ENCODE data around the gene SNU13. TPM values are rescaled to one million over a fixed set of nuclear protein-coding genes. Genes with fewer than 3 reads are reported as not detected.

Gene SNU13
- total and polyA plus RNA-seq, 2 donors (not counting 1 experiment from before 2014, with no cell fraction given): 99.0 to 114 TPM

DNA sequence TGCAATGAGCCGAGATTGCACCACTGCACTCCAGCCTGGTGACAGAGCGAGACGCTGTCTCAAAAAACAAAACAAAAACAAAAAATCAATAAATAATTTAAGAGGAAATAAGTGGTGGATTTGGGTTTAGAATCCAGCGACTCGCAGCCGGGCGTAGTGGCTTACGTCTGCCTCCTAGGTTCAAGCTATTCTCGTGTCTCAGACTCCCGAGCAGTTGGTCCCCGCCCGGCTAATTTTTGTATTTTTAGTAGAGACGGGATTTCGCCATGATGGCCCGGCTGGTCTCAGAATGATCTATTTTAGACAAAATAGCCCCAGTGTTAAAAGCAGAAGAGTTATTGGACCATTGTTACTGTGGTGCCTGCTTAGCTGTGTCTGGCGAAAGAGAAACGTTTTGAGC, 29.8 kb downstream of the SNU13 start:
- ChIA-PET POLR2A (no interaction called here), CTCF (no interaction called here)
- H3K4me3 Mint-ChIP-seq: no peak overlapping the region

DNA sequence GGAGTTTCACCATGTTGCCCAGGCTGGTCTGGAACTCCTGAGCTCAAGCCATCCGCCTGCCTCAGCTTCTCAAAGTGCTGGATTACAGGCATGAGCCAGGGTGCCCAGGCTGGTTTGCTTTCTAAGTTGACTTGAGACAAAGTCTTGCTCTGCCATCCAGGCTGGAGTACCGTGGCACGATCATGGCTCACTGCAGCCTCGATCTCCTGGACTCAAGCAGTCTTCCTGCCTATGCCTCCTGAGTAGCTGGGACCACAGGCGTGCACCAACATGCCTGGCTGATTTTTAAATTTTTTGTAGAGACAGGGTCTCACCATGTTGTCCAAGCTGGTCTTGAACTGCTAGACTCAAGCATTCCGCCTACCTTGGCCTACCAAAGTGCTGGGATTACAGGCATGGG, 31.0 kb downstream of the SNU13 start:
- H3K9me3 Mint-ChIP-seq (ENCODE audit: insufficient read depth): no peaks in the 10 kb centered on the region
- no peak overlapping the region for H3K27ac Mint-ChIP-seq
- no peaks in the 10 kb centered on the region for H3K27me3 Mint-ChIP-seq
- H3K4me3 ChIP-seq (ENCODE audit: control extremely low read depth in 1 of 5, extremely low read depth in 1 of 5, insufficient read depth in 1 of 5, low read depth in 2 of 5, low read length in 4 of 5): no peak overlapping the region
- no peak for ATAC-seq (ENCODE audit: low read depth)
- H3K36me3 ChIP-seq (replicated peaks in 1 of 2; ENCODE audit: control extremely low read depth in 1 of 2, control insufficient read depth in 1 of 2, extremely low read depth in 1 of 2, insufficient read depth in 2 of 2, low read length in 1 of 2): peaks cover 3 to 90% of the 10 kb centered on the region in 2 experiments
- peaks cover 5% of the 10 kb centered on the region for H3K79me2 ChIP-seq (ENCODE audit: control insufficient read depth, insufficient read depth, low read length)
- peaks cover 12% of the 10 kb centered on the region for H4K20me1 ChIP-seq (ENCODE audit: control insufficient read depth, insufficient read depth, low read length, poor library complexity, severe bottlenecking)
- H3K27me3 ChIP-seq (replicated peaks in 1 of 4; ENCODE audit: control extremely low read depth in 1 of 4, control insufficient read depth in 3 of 4, insufficient read depth in 4 of 4, low read length in 3 of 4): no peaks in the 10 kb centered on the region
- no peak for TF ChIP-seq EZH2 (IDR thresholded peaks at IDR 0.05; ENCODE audit: borderline replicate concordance, insufficient read depth, low read depth, low read length, poor library complexity, severe bottlenecking)
- TF ChIP-seq, protein P1, sequence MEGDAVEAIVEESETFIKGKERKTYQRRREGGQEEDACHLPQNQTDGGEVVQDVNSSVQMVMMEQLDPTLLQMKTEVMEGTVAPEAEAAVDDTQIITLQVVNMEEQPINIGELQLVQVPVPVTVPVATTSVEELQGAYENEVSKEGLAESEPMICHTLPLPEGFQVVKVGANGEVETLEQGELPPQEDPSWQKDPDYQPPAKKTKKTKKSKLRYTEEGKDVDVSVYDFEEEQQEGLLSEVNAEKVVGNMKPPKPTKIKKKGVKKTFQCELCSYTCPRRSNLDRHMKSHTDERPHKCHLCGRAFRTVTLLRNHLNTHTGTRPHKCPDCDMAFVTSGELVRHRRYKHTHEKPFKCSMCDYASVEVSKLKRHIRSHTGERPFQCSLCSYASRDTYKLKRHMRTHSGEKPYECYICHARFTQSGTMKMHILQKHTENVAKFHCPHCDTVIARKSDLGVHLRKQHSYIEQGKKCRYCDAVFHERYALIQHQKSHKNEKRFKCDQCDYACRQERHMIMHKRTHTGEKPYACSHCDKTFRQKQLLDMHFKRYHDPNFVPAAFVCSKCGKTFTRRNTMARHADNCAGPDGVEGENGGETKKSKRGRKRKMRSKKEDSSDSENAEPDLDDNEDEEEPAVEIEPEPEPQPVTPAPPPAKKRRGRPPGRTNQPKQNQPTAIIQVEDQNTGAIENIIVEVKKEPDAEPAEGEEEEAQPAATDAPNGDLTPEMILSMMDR (IDR thresholded peaks at IDR 0.05): no peak
- H3K9ac ChIP-seq (ENCODE audit: low read length): no peak overlapping the region
- ChIA-PET POLR2A (no interaction called here), CTCF (interaction anchor here (0.6 to 1.3 kb wide), 3 partner anchors 12 to 548 kb away, joined by 3 read pairs; no protein-coding TSS in a partner anchor)
- H3K4me3 Mint-ChIP-seq: no peak overlapping the region
- no peak overlapping the region for H3K4me2 ChIP-seq (replicated peaks; ENCODE audit: low read depth, low read length, poor library complexity, severe bottlenecking)
- WGBS (ENCODE audit: insufficient coverage): 98% methylated on average over 6 of the region's 6 CpGs
- no peaks in the 10 kb centered on the region for H3K9me3 ChIP-seq (ENCODE audit: control extremely low read depth in 1 of 3, control insufficient read depth in 2 of 3, insufficient read depth in 1 of 3, low read length in 2 of 3)
- DNase-seq: no peak
- intact Hi-C loops (cut with micrococcal nuclease): no loop called here
- no peak overlapping the region for H3K27ac ChIP-seq (ENCODE audit: low read length in 2 of 2)
- no peaks in the 10 kb centered on the region for H3K4me1 ChIP-seq (ENCODE audit: control insufficient read depth in 2 of 2, insufficient read depth in 2 of 2, low read length in 2 of 2)
- H3K4me1 Mint-ChIP-seq: no peaks in the 10 kb centered on the region
- no peak overlapping the region for H2AFZ ChIP-seq (ENCODE audit: insufficient read depth, low read depth, low read length, poor library complexity, severe bottlenecking)

More for the DNA sequence above, 29.8 kb downstream of the SNU13 start:
- Mint-ChIP-seq H3K27ac (no peak overlapping the region), H3K9me3 (ENCODE audit: insufficient read depth) (no peaks in the 10 kb centered on the region), H3K4me1 (no peaks in the 10 kb centered on the region), H3K27me3 (no peaks in the 10 kb centered on the region)
- Histone ChIP-seq H2AFZ (ENCODE audit: insufficient read depth, low read depth, low read length, poor library complexity, severe bottlenecking) (no peak overlapping the region), H3K4me2 (replicated peaks; ENCODE audit: low read depth, low read length, poor library complexity, severe bottlenecking) (no peak overlapping the region), H3K4me3 (ENCODE audit: control extremely low read depth in 1 of 5, extremely low read depth in 1 of 5, insufficient read depth in 1 of 5, low read depth in 2 of 5, low read length in 4 of 5) (no peak overlapping the region), H4K20me1 (ENCODE audit: control insufficient read depth, insufficient read depth, low read length, poor library complexity, severe bottlenecking) (peaks cover under 1% of the 10 kb centered on the region), H3K79me2 (ENCODE audit: control insufficient read depth, insufficient read depth, low read length) (no peaks in the 10 kb centered on the region), H3K4me1 (ENCODE audit: control insufficient read depth in 2 of 2, insufficient read depth in 2 of 2, low read length in 2 of 2) (no peaks in the 10 kb centered on the region), H3K36me3 (replicated peaks in 1 of 2; ENCODE audit: control extremely low read depth in 1 of 2, control insufficient read depth in 1 of 2, extremely low read depth in 1 of 2, insufficient read depth in 2 of 2, low read length in 1 of 2) (peaks cover 3 to 88% of the 10 kb centered on the region in 2 experiments), H3K9ac (ENCODE audit: low read length) (no peak overlapping the region), H3K27ac (ENCODE audit: low read length in 2 of 2) (no peak overlapping the region), H3K9me3 (ENCODE audit: control extremely low read depth in 1 of 3, control insufficient read depth in 2 of 3, insufficient read depth in 1 of 3, low read length in 2 of 3) (no peaks in the 10 kb centered on the region), H3K27me3 (replicated peaks in 1 of 4; ENCODE audit: control extremely low read depth in 1 of 4, control insufficient read depth in 3 of 4, insufficient read depth in 4 of 4, low read length in 3 of 4) (no peaks in the 10 kb centered on the region)
- no peak for DNase-seq
- WGBS (ENCODE audit: insufficient coverage): 99% methylated on average over 12 of the region's 17 CpGs
- ATAC-seq (ENCODE audit: low read depth): no peak
- intact Hi-C loops (cut with micrococcal nuclease): no loop called here
- no peak for TF ChIP-seq EZH2 (IDR thresholded peaks at IDR 0.05; ENCODE audit: borderline replicate concordance, insufficient read depth, low read depth, low read length, poor library complexity, severe bottlenecking)
- TF ChIP-seq, protein P1 (IDR thresholded peaks at IDR 0.05): no peak

Measured in B cell (primary cell).